Measurements from ENCODE around the gene PRR23E. TPM values are rescaled to one million over a fixed set of nuclear protein-coding genes. Genes with fewer than 3 reads are reported as not detected.

The PRR23E gene
- total RNA-seq, 1 donor from 2014 or later, result not detected

DNA sequence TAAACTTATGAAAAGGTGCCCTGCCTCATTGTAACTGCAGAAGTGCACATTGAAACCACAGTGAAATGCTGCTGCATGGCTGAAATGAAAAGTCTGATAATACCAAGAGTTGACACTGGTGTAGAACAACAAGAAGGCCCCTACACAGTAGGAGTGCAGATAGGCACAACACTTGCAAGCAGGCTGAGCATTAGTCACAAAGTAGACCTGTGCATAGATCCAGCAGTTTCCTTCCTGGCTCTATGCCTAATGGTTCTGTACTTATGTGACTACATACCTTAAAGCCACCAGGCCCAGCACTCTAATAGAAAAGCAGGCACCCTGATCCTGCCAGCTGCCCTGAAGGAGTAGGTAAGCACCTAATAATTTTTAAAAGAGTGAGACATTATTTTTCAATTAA, 41.8 kb downstream of the PRR23E start:
- DNase-seq, result no peak
- TF ChIP-seq, protein P1, sequence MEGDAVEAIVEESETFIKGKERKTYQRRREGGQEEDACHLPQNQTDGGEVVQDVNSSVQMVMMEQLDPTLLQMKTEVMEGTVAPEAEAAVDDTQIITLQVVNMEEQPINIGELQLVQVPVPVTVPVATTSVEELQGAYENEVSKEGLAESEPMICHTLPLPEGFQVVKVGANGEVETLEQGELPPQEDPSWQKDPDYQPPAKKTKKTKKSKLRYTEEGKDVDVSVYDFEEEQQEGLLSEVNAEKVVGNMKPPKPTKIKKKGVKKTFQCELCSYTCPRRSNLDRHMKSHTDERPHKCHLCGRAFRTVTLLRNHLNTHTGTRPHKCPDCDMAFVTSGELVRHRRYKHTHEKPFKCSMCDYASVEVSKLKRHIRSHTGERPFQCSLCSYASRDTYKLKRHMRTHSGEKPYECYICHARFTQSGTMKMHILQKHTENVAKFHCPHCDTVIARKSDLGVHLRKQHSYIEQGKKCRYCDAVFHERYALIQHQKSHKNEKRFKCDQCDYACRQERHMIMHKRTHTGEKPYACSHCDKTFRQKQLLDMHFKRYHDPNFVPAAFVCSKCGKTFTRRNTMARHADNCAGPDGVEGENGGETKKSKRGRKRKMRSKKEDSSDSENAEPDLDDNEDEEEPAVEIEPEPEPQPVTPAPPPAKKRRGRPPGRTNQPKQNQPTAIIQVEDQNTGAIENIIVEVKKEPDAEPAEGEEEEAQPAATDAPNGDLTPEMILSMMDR (IDR thresholded peaks at IDR 0.05; ENCODE audit: partially characterized antibody, unreplicated experiment), result no peak
- H3K27me3 Mint-ChIP-seq (ENCODE audit: unreplicated experiment), result peaks cover 5% of the 10 kb centered on the region

DNA sequence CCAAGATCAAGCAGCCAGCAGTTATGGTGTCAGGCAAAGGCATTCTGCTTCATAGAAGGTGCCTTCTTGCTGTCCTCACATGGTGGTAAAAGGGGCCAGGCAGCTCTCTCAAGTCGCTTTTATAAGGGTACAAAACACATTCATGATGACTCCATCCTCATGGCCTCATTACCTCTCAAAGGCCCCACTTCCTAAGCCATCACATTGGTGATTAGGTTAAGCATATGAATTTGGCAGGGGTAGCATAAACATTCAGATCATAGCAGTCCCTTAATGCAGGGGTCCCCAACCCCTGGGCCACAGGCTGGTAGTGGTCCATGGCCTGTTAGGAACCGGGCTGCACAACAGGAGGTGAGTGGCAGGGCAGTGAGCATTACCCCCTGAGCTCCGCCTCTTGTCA, 42.8 kb downstream of the PRR23E start:
- Mint-ChIP-seq H3K36me3 (ENCODE audit: unreplicated experiment) (peaks cover 10% of the 10 kb centered on the region), H3K27me3 (ENCODE audit: unreplicated experiment) (peaks cover 5% of the 10 kb centered on the region), H3K4me3 (ENCODE audit: unreplicated experiment) (no peak overlapping the region)

More for the DNA sequence above, 41.8 kb downstream of the PRR23E start:
- H3K4me3 Mint-ChIP-seq (ENCODE audit: unreplicated experiment), result no peak overlapping the region
- H3K27ac Mint-ChIP-seq (ENCODE audit: unreplicated experiment), result no peak overlapping the region
- no peaks in the 10 kb centered on the region for H3K4me1 Mint-ChIP-seq (ENCODE audit: low read depth, unreplicated experiment)
- peaks cover 9% of the 10 kb centered on the region for H3K36me3 Mint-ChIP-seq (ENCODE audit: unreplicated experiment)
- H3K9me3 Mint-ChIP-seq (ENCODE audit: unreplicated experiment), result peaks cover 3% of the 10 kb centered on the region

GRCh38 chr3:127237835-127238234, 44.9 kb downstream of the PRR23E start:
- TF ChIP-seq, protein P1 (IDR thresholded peaks at IDR 0.05; ENCODE audit: partially characterized antibody, unreplicated experiment), result no peak
- H3K27me3 Mint-ChIP-seq (ENCODE audit: unreplicated experiment), result peaks cover 3% of the 10 kb centered on the region
- peaks cover 2% of the 10 kb centered on the region for H3K9me3 Mint-ChIP-seq (ENCODE audit: unreplicated experiment)
- H3K27ac Mint-ChIP-seq (ENCODE audit: unreplicated experiment), result no peak overlapping the region
- no peaks in the 10 kb centered on the region for H3K4me1 Mint-ChIP-seq (ENCODE audit: low read depth, unreplicated experiment)
- no peak for DNase-seq
- no peak overlapping the region for H3K4me3 Mint-ChIP-seq (ENCODE audit: unreplicated experiment)
- peaks cover 7% of the 10 kb centered on the region for H3K36me3 Mint-ChIP-seq (ENCODE audit: unreplicated experiment)

More for the DNA sequence above, 42.8 kb downstream of the PRR23E start:
- H3K27ac Mint-ChIP-seq (ENCODE audit: unreplicated experiment), result no peak overlapping the region
- TF ChIP-seq, protein P1 (IDR thresholded peaks at IDR 0.05; ENCODE audit: partially characterized antibody, unreplicated experiment), result no peak
- H3K4me1 Mint-ChIP-seq (ENCODE audit: low read depth, unreplicated experiment), result no peaks in the 10 kb centered on the region
- no peak for DNase-seq
- H3K9me3 Mint-ChIP-seq (ENCODE audit: unreplicated experiment), result peaks cover 3% of the 10 kb centered on the region

DNA sequence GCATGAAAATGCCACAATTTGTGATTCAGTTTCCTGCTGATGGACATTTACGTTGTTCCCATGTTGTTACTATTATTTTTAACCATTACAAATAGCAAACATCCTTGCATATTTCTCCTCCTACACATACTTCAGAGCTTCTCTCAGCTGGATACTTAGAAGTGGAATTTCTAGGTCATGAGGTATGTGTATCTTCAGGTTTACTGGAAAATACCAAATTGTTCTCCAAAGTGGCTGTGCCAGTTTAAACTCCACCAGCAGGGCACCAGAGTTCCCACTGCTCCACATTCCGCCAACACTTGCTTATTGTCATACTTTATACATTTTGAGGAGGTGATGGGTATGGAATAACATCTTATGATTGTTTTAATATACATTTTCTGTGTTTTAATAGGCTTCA, 45.7 kb downstream of the PRR23E start:
- no peak for DNase-seq
- Mint-ChIP-seq H3K4me3 (ENCODE audit: unreplicated experiment) (no peak overlapping the region), H3K27me3 (ENCODE audit: unreplicated experiment) (peaks cover 3% of the 10 kb centered on the region), H3K27ac (ENCODE audit: unreplicated experiment) (no peak overlapping the region), H3K4me1 (ENCODE audit: low read depth, unreplicated experiment) (no peaks in the 10 kb centered on the region), H3K36me3 (ENCODE audit: unreplicated experiment) (peaks cover 7% of the 10 kb centered on the region), H3K9me3 (ENCODE audit: unreplicated experiment) (no peaks in the 10 kb centered on the region)
- TF ChIP-seq, protein P1 (IDR thresholded peaks at IDR 0.05; ENCODE audit: partially characterized antibody, unreplicated experiment), result no peak

- H3K36me3 Mint-ChIP-seq (ENCODE audit: unreplicated experiment), result peaks cover 11% of the 10 kb centered on the region
- DNase-seq, result no peak
- TF ChIP-seq, protein P1 (IDR thresholded peaks at IDR 0.05; ENCODE audit: partially characterized antibody, unreplicated experiment), result no peak
- H3K9me3 Mint-ChIP-seq (ENCODE audit: unreplicated experiment), result peaks cover 11% of the 10 kb centered on the region
- no peak overlapping the region for H3K27ac Mint-ChIP-seq (ENCODE audit: unreplicated experiment)
- H3K27me3 Mint-ChIP-seq (ENCODE audit: unreplicated experiment), result no peaks in the 10 kb centered on the region
- no peaks in the 10 kb centered on the region for H3K4me1 Mint-ChIP-seq (ENCODE audit: low read depth, unreplicated experiment)
- H3K4me3 Mint-ChIP-seq (ENCODE audit: unreplicated experiment), result no peak overlapping the region
Measured at GRCh38 chr3:127247292-127247691, 54.4 kb downstream of the PRR23E start.

Other genes with a start within 250 kb of the PRR23E start
- gene PLXNA1, start 210.0 kb upstream of the PRR23E start, total RNA-seq (ENCODE audit: unreplicated experiment), result 110 TPM
- gene PRR20G, start 94.9 kb downstream of the PRR23E start, total RNA-seq (ENCODE audit: unreplicated experiment), result not detected